GM12878 (cell line): ENCODE results near the gene PARP2. TPM values are rescaled to one million over a fixed set of nuclear protein-coding genes. Genes with fewer than 3 reads are reported as not detected.

ENCODE experiments used
- ATAC-seq: fragments of 200-7000 bp; cut with Tn5 transposase; 3 replicates; pipeline ENCODE4 v1.9.1; 2020; ENCODE audit warnings: mild to moderate bottlenecking, moderate library complexity
- BruUV-seq: library from RNA; stranded (reverse); fragments of 400-500 nt; replicated peaks from 2 replicates; lab custom pipeline; 2021; lab: Mats Ljungman, UMichigan
- CTCF ChIA-PET: fragments of 300-600 bp; sonication (Branson Sonifier 250); formaldehyde crosslinking; extraction: SDS; loops from one replicate; lab custom pipeline; 2021; ENCODE audit warnings: inconsistent platforms; lab: Yijun Ruan, JAX
- POLR2A ChIA-PET: fragments of 350-600 bp; formaldehyde crosslinking; extraction: SDS; loops from one replicate; lab custom pipeline; 2021; ENCODE audit warnings: inconsistent platforms; lab: Charles Lee
- RAD21 ChIA-PET: fragments of 300-600 bp; sonication (Branson Sonifier 250); formaldehyde crosslinking; loops from one replicate; lab custom pipeline; 2023; ENCODE audit warnings: antibody characterized with exemption; ENCODE audit not compliant: unreplicated experiment; lab: Charles Lee
- SMC1A ChIA-PET: fragments of 300-600 bp; sonication (Branson Sonifier 250); formaldehyde crosslinking; loops from one replicate; lab custom pipeline; 2023; ENCODE audit not compliant: unreplicated experiment, uncharacterized antibody; lab: Charles Lee
- DNase-seq: peaks from one replicate; pipeline ENCODE4 v3.0.0-alpha.2; 2011; ENCODE audit warnings: low read depth, low spot score
- FAIRE-seq: peaks from 3 replicates; lab custom pipeline; 2011; peaks lifted over from hg19 to GRCh38; lab: Jason Lieb, UNC
- H2AFZ ChIP-seq: 2 replicates; pipeline ENCODE4 v1.6.0; 2011; ENCODE audit warnings: low read depth, low read length, control low read depth; ENCODE audit not compliant: control insufficient read depth
- H3K27ac ChIP-seq: 2 replicates; pipeline ENCODE4 v1.5.1; 2011; ENCODE audit warnings: control low read depth; ENCODE audit not compliant: control insufficient read depth, insufficient read depth
- H3K27me3 ChIP-seq, 2 experiments: replicated peaks in 1 of 2; 2 replicates each; pipeline versions ENCODE4 v1.6.0 to v1.6.1; 2011; ENCODE audit warnings: low read length in 1 of 2; ENCODE audit not compliant: control insufficient read depth in 2 of 2, insufficient read depth in 2 of 2
- H3K36me3 ChIP-seq, 2 experiments: 2 replicates each; pipeline ENCODE4 v1.5.1; 2011; ENCODE audit warnings: low read length in 1 of 2; ENCODE audit not compliant: control insufficient read depth in 2 of 2, insufficient read depth in 2 of 2
- H3K4me1 ChIP-seq: 2 replicates; pipeline ENCODE4 v1.6.1; 2011; ENCODE audit warnings: mild to moderate bottlenecking, low read length, moderate library complexity, mixed read lengths; ENCODE audit not compliant: control insufficient read depth, insufficient read depth
- H3K4me2 ChIP-seq: 2 replicates; pipeline ENCODE4 v1.6.0; 2011; ENCODE audit warnings: control low read depth; ENCODE audit not compliant: control insufficient read depth, insufficient read depth
- H3K4me3 ChIP-seq: fragments of 200-600 bp; sonication (generic); 2 replicates; pipeline ENCODE4 v1.5.1; 2016
- H3K79me2 ChIP-seq: 2 replicates; pipeline ENCODE4 v1.6.0; 2011; ENCODE audit warnings: low read length; ENCODE audit not compliant: control insufficient read depth, insufficient read depth
- H3K9ac ChIP-seq: 2 replicates; pipeline ENCODE4 v1.8.0; 2011; ENCODE audit warnings: low read length, control low read depth, mixed read lengths; ENCODE audit not compliant: control insufficient read depth, insufficient read depth
- H3K9me3 ChIP-seq: replicated peaks from 3 replicates; pipeline ENCODE4 v1.5.1; 2011; ENCODE audit warnings: mild to moderate bottlenecking, low read length; ENCODE audit not compliant: control insufficient read depth, insufficient read depth
- H4K20me1 ChIP-seq: 2 replicates; pipeline ENCODE4 v1.6.0; 2011; ENCODE audit not compliant: control insufficient read depth, insufficient read depth
- ASH2L ChIP-seq: fragments of 300-600, 200-600 bp; sonication (generic); IDR thresholded peaks from 2 replicates; pipeline ENCODE4 v1.6.1; 2017; ENCODE audit warnings: low read depth, mild to moderate bottlenecking, borderline replicate concordance
- BACH1 ChIP-seq: fragments of 450-650 bp; IDR thresholded peaks from 2 replicates; pipeline ENCODE4 v1.6.1; 2017; ENCODE audit warnings: mild to moderate bottlenecking, borderline replicate concordance
- RUNX3 ChIP-seq: IDR thresholded peaks from 2 replicates; pipeline ENCODE4 v1.6.1; 2012; ENCODE audit warnings: low read length, inconsistent platforms
- SMAD5 ChIP-seq: IDR thresholded peaks from 2 replicates; pipeline ENCODE4 v1.6.1; 2016; ENCODE audit warnings: antibody characterized with exemption, low read depth
- ZBED1 ChIP-seq: IDR thresholded peaks from 2 replicates; pipeline ENCODE4 v1.6.1; 2016; ENCODE audit warnings: borderline replicate concordance
- ZNF217 ChIP-seq: fragments of 450-650 bp; IDR thresholded peaks from 2 replicates; pipeline ENCODE4 v1.6.1; 2017; ENCODE audit warnings: antibody characterized with exemption, mild to moderate bottlenecking
- WGBS: methylation state at CpG from one replicate; pipeline ENCODE4 v1.1.6; 2016; ENCODE audit warnings: low lambda C conversion rate; ENCODE audit not compliant: insufficient replicate concordance, insufficient coverage; ENCODE audit errors: missing lambda C conversion rate; 5-methylcytosine and 5-hydroxymethylcytosine counted together
- in situ Hi-C: fragments of 300-500 bp; cut with MboI; formaldehyde crosslinking; loops from 9 replicates; pipeline ENCODE4 v1.14.3; 2018; ENCODE audit warnings: mixed read lengths
- intact Hi-C: fragments of 100-400 bp; cut with micrococcal nuclease; formaldehyde crosslinking; loops from one replicate; pipeline ENCODE4 v1.14.2; 2022; ENCODE audit not compliant: unreplicated experiment
- polyA plus RNA-seq, 11 experiments: library from polyadenylated mRNA; depleted of rRNA in 4 of 11; unstranded in 6 of 11; stranded (reverse) in 5 of 11; fragments of >200 nt; fragmentation: Nextera tagmentation in 4 of 11; fragmentation: Illumina TruSeq in 1 of 11; extraction: Ambion mirVana in 4 of 11; extraction: Trizol in 1 of 11; gene quantifications; 1 replicate in 1 of 11; 2 replicates in 10 of 11; pipeline versions ENCODE4 v1.2.1 to v1.2.3, GENCODE V29; 2011 to 2016; ENCODE audit warnings: inconsistent platforms in 2 of 11, missing spikeins in 2 of 11, low read depth in 1 of 11
- total RNA-seq, 4 experiments: library from RNA; depleted of rRNA in 3 of 4; stranded (reverse); fragments of >200 nt in 3 of 4; fragmentation: Illumina TruSeq in 1 of 4; extraction: Trizol in 1 of 4; gene quantifications; 2 replicates each; pipeline versions ENCODE4 v1.2.1 to v1.2.3, GENCODE V29; 2013 to 2021
- TF ChIP-seq, protein P1 (sequence below): fragments of 450-650 bp; IDR thresholded peaks from 2 replicates; pipeline ENCODE4 v1.6.1; 2016; ENCODE audit warnings: mild to moderate bottlenecking
- TF ChIP-seq, protein P2 (sequence below): IDR thresholded peaks from 2 replicates; pipeline ENCODE4 v1.6.1; 2012; ENCODE audit warnings: mild to moderate bottlenecking, low read depth, low read length

PARP2 gene
- total and polyA plus RNA-seq, 10 of the 15 experiments (the other 5 are each of a cell fraction or from before 2014, with no cell fraction given), result 26.7 to 75.4 (median 42.3) TPM

DNA sequence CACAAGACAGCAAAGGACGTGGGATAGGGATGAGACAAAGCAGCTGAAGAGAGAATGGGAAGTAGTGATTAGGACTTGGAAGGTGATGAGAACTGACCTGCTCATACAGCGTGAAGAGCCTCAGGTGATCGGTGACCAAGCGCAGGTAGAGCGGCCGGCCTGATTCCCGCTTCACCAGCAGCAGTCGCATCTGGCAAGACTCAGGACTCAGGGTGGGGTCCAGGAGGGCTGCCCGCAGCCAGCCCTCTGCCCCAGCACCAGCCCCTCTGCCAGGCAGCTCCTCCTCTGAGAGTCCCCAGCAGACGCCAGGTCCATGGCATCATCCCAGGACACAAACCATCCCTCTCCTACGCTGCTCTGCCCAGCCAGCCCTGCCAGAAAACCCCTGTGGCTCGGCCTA, 39.1 kb downstream of the PARP2 start:
- CTCF ChIA-PET, result interaction anchor here (0.7 kb wide), 1 partner anchor 54 kb away, joined by 3 read pairs; no protein-coding TSS in a partner anchor
- intact Hi-C loops, result no loop called here
- peaks cover 35 to 47% of the 10 kb centered on the region in 2 experiments for H3K36me3 ChIP-seq

More for the DNA sequence above, 39.1 kb downstream of the PARP2 start:
- no peak overlapping the region for H3K4me3 ChIP-seq
- ChIA-PET SMC1A (interaction anchor here (3.3 kb wide), 1 partner anchor 55 kb away, joined by 7 read pairs; no protein-coding TSS in a partner anchor), POLR2A (interaction anchor here (0.9 kb wide), 1 partner anchor 22 kb away, joined by 5 read pairs; no protein-coding TSS in a partner anchor), RAD21 (no interaction called here)
- BruUV-seq, result no TSS peak
- TF ChIP-seq ASH2L, result no peak
- TF ChIP-seq ZNF217, result no peak
- TF ChIP-seq BACH1, result no peak
- TF ChIP-seq SMAD5, result no peak
- no peak for TF ChIP-seq ZBED1
- no peak for TF ChIP-seq RUNX3
- TF ChIP-seq, protein P1, sequence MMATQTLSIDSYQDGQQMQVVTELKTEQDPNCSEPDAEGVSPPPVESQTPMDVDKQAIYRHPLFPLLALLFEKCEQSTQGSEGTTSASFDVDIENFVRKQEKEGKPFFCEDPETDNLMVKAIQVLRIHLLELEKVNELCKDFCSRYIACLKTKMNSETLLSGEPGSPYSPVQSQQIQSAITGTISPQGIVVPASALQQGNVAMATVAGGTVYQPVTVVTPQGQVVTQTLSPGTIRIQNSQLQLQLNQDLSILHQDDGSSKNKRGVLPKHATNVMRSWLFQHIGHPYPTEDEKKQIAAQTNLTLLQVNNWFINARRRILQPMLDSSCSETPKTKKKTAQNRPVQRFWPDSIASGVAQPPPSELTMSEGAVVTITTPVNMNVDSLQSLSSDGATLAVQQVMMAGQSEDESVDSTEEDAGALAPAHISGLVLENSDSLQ, result no peak
- TF ChIP-seq, protein P2, sequence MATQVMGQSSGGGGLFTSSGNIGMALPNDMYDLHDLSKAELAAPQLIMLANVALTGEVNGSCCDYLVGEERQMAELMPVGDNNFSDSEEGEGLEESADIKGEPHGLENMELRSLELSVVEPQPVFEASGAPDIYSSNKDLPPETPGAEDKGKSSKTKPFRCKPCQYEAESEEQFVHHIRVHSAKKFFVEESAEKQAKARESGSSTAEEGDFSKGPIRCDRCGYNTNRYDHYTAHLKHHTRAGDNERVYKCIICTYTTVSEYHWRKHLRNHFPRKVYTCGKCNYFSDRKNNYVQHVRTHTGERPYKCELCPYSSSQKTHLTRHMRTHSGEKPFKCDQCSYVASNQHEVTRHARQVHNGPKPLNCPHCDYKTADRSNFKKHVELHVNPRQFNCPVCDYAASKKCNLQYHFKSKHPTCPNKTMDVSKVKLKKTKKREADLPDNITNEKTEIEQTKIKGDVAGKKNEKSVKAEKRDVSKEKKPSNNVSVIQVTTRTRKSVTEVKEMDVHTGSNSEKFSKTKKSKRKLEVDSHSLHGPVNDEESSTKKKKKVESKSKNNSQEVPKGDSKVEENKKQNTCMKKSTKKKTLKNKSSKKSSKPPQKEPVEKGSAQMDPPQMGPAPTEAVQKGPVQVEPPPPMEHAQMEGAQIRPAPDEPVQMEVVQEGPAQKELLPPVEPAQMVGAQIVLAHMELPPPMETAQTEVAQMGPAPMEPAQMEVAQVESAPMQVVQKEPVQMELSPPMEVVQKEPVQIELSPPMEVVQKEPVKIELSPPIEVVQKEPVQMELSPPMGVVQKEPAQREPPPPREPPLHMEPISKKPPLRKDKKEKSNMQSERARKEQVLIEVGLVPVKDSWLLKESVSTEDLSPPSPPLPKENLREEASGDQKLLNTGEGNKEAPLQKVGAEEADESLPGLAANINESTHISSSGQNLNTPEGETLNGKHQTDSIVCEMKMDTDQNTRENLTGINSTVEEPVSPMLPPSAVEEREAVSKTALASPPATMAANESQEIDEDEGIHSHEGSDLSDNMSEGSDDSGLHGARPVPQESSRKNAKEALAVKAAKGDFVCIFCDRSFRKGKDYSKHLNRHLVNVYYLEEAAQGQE, result no peak
- no peaks in the 10 kb centered on the region for H3K9me3 ChIP-seq
- no peaks in the 10 kb centered on the region for H3K79me2 ChIP-seq
- H3K9ac ChIP-seq, result no peak overlapping the region
- H3K27ac ChIP-seq, result no peak overlapping the region
- H3K4me1 ChIP-seq, result no peaks in the 10 kb centered on the region
- no peaks in the 10 kb centered on the region for H4K20me1 ChIP-seq
- H3K4me2 ChIP-seq, result no peak overlapping the region
- FAIRE-seq, result no peak
- no peak for ATAC-seq
- 90% methylated on average over 12 of the region's 12 CpGs for WGBS
- no peak overlapping the region for H2AFZ ChIP-seq
- DNase-seq, result no peak
- in situ Hi-C loops, result no loop called here
- H3K27me3 ChIP-seq, result no peaks in the 10 kb centered on the region
